H1 (cell line): Measurements from ENCODE around the gene SESN2. TPM values are rescaled to one million over a fixed set of nuclear protein-coding genes. Genes with fewer than 3 reads are reported as not detected.

Experiments
- ATF3 ChIP-seq: IDR thresholded peaks from 2 replicates; pipeline ENCODE4 v1.6.1; 2011; ENCODE audit warnings: low read depth, mild to moderate bottlenecking, low read length; ENCODE audit not compliant: insufficient read depth
- BCL11A ChIP-seq, 2 experiments: IDR thresholded peaks; one replicate each; pipeline ENCODE4 v1.6.1; 2011; ENCODE audit warnings: low read depth in 2 of 2, low read length in 2 of 2, mild to moderate bottlenecking in 2 of 2
- CHD7 ChIP-seq: fragments of 300-600 bp; sonication (generic); IDR thresholded peaks from 2 replicates; pipeline ENCODE4 v1.7.1; 2012; ENCODE audit warnings: low read length, moderate library complexity, mild to moderate bottlenecking, inconsistent platforms; ENCODE audit not compliant: insufficient replicate concordance
- HDAC6 ChIP-seq: IDR thresholded peaks from one replicate; pipeline ENCODE4 v1.7.1; 2012; ENCODE audit warnings: low read depth, mild to moderate bottlenecking, inconsistent platforms, low read length, moderate library complexity
- MAX ChIP-seq: IDR thresholded peaks from 2 replicates; pipeline ENCODE4 v1.6.1; 2012; ENCODE audit warnings: inconsistent platforms
- NANOG ChIP-seq: IDR thresholded peaks from 2 replicates; pipeline ENCODE4 v1.6.1; 2011; ENCODE audit warnings: low read length, low read depth, mild to moderate bottlenecking, inconsistent platforms; ENCODE audit not compliant: insufficient read depth, poor library complexity, severe bottlenecking
- PHF8 ChIP-seq: fragments of 200-600 bp; sonication (generic); conservative IDR thresholded peaks from 2 replicates; pipeline ENCODE4 v1.7.1; 2012; ENCODE audit warnings: low read depth, mild to moderate bottlenecking, inconsistent platforms, low read length, moderate library complexity
- SIX5 ChIP-seq: IDR thresholded peaks from 2 replicates; pipeline ENCODE4 v1.6.1; 2011; ENCODE audit warnings: mild to moderate bottlenecking, low read depth, low read length
- polyA plus RNA-seq, 7 experiments: library from polyadenylated mRNA; depleted of rRNA in 3 of 7; stranded (reverse) in 5 of 7; unstranded in 2 of 7; fragments of >200 nt in 5 of 7; fragments of 200-250 nt in 2 of 7; gene quantifications; 1 replicate in 5 of 7; 2 replicates in 1 of 7; 4 replicates in 1 of 7; pipeline versions ENCODE4 v1.2.1 to v1.2.3, GENCODE V29; 2011 to 2013; ENCODE audit warnings: missing spikeins in 2 of 7, mixed read lengths in 2 of 7
- total RNA-seq: library from RNA; stranded (reverse); fragmentation: NEBNext Ultra II Directional; extraction: Animal tissue kit (Norgen Biotek cat#: 25700); gene quantifications from 2 replicates; pipeline ENCODE4 v1.2.1, GENCODE V29; 2021

The SESN2 gene
- total and polyA plus RNA-seq, 2 of the 8 experiments (the other 6 are each of a cell fraction or from before 2014, with no cell fraction given) = 25.1 to 33.0 TPM

- TF ChIP-seq CHD7 = no peak
- TF ChIP-seq SIX5 = no peak
- no peak for TF ChIP-seq PHF8
- TF ChIP-seq BCL11A (IDR thresholded peaks at IDR 0.05; ENCODE audit: low read depth in 2 of 2, low read length in 2 of 2) = no peak
- no peak for TF ChIP-seq ATF3
- TF ChIP-seq MAX = no peak
- TF ChIP-seq NANOG = no peak
- TF ChIP-seq HDAC6 = no peak
Observed at GRCh38 chr1:28247612-28248272, 11.6 kb upstream of the SESN2 start (continued).
